Stomach (tissue), 4 donors: ENCODE data around the gene FNBP1L.

Experiments used
- EP300 ChIP-seq: sonication (generic); formaldehyde crosslinking; IDR thresholded peaks from one replicate; pipeline ENCODE4 v1.6.1; 2017; ENCODE audit warnings: antibody characterized with exemption
- POLR2A ChIP-seq, 4 donors: fragments of 450-650 bp; IDR thresholded peaks; one replicate each; pipeline ENCODE4 v1.6.1; 2016; ENCODE audit warnings: antibody characterized with exemption in 4 of 4, control low read depth in 2 of 4, mild to moderate bottlenecking in 1 of 4, moderate library complexity in 1 of 4
- TF ChIP-seq, protein P1 (sequence below), 7 experiments: fragments of 450-650 bp in 4 of 7; fragments of 200-600 bp in 3 of 7; sonication (generic) in 3 of 7; IDR thresholded peaks; one replicate each; pipeline ENCODE4 v1.5.1; 2016 to 2019; ENCODE audit warnings: antibody characterized with exemption in 7 of 7, control low read depth in 2 of 7, mild to moderate bottlenecking in 1 of 7

DNA sequence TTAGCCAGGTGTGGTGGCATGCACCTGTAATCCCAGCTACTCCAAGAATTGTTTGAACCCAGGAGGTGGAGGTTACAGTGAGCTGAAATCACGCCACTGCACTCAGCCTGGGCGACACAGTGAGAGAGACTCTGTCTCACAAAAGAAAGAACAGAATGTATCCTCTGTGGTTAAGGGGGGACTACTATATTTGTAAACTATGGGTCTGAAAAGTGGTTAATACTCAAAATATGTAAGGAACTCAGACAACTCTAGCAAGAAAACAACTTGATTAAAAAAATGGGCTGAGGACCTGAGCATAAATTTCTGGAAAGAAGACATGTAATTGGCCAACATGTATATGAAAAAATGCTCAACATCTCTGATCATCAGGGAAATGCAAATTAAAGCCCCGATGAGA is 11.2 kb downstream of the FNBP1L start:
- TF ChIP-seq EP300 (no peak), POLR2A (IDR thresholded peaks at IDR 0.05) (no peak)
- TF ChIP-seq, protein P1, sequence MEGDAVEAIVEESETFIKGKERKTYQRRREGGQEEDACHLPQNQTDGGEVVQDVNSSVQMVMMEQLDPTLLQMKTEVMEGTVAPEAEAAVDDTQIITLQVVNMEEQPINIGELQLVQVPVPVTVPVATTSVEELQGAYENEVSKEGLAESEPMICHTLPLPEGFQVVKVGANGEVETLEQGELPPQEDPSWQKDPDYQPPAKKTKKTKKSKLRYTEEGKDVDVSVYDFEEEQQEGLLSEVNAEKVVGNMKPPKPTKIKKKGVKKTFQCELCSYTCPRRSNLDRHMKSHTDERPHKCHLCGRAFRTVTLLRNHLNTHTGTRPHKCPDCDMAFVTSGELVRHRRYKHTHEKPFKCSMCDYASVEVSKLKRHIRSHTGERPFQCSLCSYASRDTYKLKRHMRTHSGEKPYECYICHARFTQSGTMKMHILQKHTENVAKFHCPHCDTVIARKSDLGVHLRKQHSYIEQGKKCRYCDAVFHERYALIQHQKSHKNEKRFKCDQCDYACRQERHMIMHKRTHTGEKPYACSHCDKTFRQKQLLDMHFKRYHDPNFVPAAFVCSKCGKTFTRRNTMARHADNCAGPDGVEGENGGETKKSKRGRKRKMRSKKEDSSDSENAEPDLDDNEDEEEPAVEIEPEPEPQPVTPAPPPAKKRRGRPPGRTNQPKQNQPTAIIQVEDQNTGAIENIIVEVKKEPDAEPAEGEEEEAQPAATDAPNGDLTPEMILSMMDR (IDR thresholded peaks at IDR 0.05): no peak
